ENCODE data around the gene GAB2. TPM values are rescaled to one million over a fixed set of nuclear protein-coding genes. Genes with fewer than 3 reads are reported as not detected.

GAB2 gene
- total and polyA plus RNA-seq, 2 of the 13 experiments (the other 11 are each of a cell fraction or from before 2014, with no cell fraction given), result 4.1 to 8.6 TPM

DNA sequence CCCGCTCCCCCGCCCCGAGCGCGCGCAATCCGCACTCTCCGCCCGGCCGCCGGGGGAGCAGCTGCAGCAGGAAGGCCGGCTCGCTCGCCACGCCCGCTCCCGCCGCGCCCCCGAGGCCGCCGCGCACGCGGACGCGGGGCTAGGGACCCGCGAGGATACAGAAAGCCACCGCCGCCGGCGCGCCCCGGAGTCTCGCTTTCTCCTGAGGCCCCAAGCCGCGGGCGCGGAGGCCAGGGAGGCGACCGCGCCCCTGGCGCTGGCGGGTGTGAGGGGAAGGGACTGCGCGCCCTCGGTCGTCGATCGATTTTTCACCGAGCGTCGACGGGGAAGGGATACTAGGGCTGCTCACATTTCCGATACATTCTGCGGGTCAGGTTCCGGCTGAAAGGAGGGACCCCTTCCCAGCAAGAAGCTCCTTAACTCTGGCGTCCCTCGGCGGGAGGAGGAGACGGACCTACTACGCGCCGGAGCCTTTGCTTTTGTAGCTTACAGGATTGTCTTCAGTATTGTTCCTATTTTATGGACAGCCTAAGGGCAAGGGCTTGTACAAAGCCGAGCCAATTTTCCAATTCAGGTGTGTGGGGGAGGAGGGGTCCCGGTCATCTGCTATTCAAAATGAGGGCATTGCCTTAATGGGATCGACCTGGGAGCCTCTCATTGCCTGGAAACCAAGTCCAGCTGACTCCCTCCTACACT, 416 bp upstream of the GAB2 start (continued):
- TF ChIP-seq ZBTB21 (CRISPR knock-in tag; IDR thresholded peaks at IDR 0.05), result no peak
- TF ChIP-seq MATR3 (CRISPR knock-in tag; IDR thresholded peaks at IDR 0.05), result no peak
- no peak for TF ChIP-seq ZNF616 (CRISPR knock-in tag; IDR thresholded peaks at IDR 0.05; ENCODE audit: low read depth)
- TF ChIP-seq HNF4G (IDR thresholded peaks at IDR 0.05; ENCODE audit: borderline replicate concordance, low read depth, low read length), result no peak
- no peak for TF ChIP-seq HNF4G (CRISPR knock-in tag; IDR thresholded peaks at IDR 0.05; ENCODE audit: borderline replicate concordance, low read depth)
- TF ChIP-seq, protein P1, sequence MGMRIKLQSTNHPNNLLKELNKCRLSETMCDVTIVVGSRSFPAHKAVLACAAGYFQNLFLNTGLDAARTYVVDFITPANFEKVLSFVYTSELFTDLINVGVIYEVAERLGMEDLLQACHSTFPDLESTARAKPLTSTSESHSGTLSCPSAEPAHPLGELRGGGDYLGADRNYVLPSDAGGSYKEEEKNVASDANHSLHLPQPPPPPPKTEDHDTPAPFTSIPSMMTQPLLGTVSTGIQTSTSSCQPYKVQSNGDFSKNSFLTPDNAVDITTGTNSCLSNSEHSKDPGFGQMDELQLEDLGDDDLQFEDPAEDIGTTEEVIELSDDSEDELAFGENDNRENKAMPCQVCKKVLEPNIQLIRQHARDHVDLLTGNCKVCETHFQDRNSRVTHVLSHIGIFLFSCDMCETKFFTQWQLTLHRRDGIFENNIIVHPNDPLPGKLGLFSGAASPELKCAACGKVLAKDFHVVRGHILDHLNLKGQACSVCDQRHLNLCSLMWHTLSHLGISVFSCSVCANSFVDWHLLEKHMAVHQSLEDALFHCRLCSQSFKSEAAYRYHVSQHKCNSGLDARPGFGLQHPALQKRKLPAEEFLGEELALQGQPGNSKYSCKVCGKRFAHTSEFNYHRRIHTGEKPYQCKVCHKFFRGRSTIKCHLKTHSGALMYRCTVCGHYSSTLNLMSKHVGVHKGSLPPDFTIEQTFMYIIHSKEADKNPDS (CRISPR knock-in tag; IDR thresholded peaks at IDR 0.05), result no peak
- TF ChIP-seq, protein P2, sequence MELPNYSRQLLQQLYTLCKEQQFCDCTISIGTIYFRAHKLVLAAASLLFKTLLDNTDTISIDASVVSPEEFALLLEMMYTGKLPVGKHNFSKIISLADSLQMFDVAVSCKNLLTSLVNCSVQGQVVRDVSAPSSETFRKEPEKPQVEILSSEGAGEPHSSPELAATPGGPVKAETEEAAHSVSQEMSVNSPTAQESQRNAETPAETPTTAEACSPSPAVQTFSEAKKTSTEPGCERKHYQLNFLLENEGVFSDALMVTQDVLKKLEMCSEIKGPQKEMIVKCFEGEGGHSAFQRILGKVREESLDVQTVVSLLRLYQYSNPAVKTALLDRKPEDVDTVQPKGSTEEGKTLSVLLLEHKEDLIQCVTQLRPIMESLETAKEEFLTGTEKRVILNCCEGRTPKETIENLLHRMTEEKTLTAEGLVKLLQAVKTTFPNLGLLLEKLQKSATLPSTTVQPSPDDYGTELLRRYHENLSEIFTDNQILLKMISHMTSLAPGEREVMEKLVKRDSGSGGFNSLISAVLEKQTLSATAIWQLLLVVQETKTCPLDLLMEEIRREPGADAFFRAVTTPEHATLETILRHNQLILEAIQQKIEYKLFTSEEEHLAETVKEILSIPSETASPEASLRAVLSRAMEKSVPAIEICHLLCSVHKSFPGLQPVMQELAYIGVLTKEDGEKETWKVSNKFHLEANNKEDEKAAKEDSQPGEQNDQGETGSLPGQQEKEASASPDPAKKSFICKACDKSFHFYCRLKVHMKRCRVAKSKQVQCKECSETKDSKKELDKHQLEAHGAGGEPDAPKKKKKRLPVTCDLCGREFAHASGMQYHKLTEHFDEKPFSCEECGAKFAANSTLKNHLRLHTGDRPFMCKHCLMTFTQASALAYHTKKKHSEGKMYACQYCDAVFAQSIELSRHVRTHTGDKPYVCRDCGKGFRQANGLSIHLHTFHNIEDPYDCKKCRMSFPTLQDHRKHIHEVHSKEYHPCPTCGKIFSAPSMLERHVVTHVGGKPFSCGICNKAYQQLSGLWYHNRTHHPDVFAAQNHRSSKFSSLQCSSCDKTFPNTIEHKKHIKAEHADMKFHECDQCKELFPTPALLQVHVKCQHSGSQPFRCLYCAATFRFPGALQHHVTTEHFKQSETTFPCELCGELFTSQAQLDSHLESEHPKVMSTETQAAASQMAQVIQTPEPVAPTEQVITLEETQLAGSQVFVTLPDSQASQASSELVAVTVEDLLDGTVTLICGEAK (IDR thresholded peaks at IDR 0.05), result no peak
- TF ChIP-seq, protein P2 (CRISPR knock-in tag; IDR thresholded peaks at IDR 0.05), result no peak
- peak; percentile 95; the same call in 1 of the 2 replicates for TF ChIP-seq ZNF383 (CRISPR knock-in tag; IDR thresholded peaks at IDR 0.05; ENCODE audit: borderline replicate concordance)
- TF ChIP-seq SAP130 (CRISPR knock-in tag; IDR thresholded peaks at IDR 0.05; ENCODE audit: low read depth), result 0 out of 2 replicates have a peak, but pooled peaks have one; percentile 37
- TF ChIP-seq RFX1 (IDR thresholded peaks at IDR 0.05), result no peak
- no peak for TF ChIP-seq SP2 (CRISPR knock-in tag; IDR thresholded peaks at IDR 0.05)
- TF ChIP-seq ZSCAN25 (CRISPR knock-in tag; IDR thresholded peaks at IDR 0.05), result no peak
- TF ChIP-seq TAF15 (IDR thresholded peaks at IDR 0.05; ENCODE audit: low read depth, low read length, poor library complexity, severe bottlenecking), result peak; percentile 56
- no peak for TF ChIP-seq NR2F6 (IDR thresholded peaks at IDR 0.05)
- no peak for TF ChIP-seq NR2F6 (CRISPR knock-in tag; IDR thresholded peaks at IDR 0.05)
- TF ChIP-seq JUND (CRISPR knock-in tag; IDR thresholded peaks at IDR 0.05), result no peak
- TF ChIP-seq HOXA5 (CRISPR knock-in tag; IDR thresholded peaks at IDR 0.05), result peak; percentile 27; the same call in 1 of the 2 replicates
- TF ChIP-seq BORCS8-MEF2B (CRISPR knock-in tag; IDR thresholded peaks at IDR 0.05), result no peak
- no peak for TF ChIP-seq MEIS2 (CRISPR knock-in tag; IDR thresholded peaks at IDR 0.05)
- no peak for TF ChIP-seq ZNF234 (CRISPR knock-in tag; conservative IDR thresholded peaks at IDR 0.05)
- TF ChIP-seq RARG (CRISPR knock-in tag; IDR thresholded peaks at IDR 0.05; ENCODE audit: low read depth), result no peak
